LNCaP clone FGC (cell line): ENCODE measurements around the gene PTPRJ.

Source experiments
- DNase-seq: peaks from one replicate; pipeline ENCODE4 v3.0.0-alpha.2; 2011; ENCODE audit warnings: low read depth
- H3K4me3 ChIP-seq: 2 replicates; pipeline ENCODE4 v1.5.1; 2011; ENCODE audit warnings: mild to moderate bottlenecking, low read depth, low read length, control low read depth
- CTCF ChIP-seq: IDR thresholded peaks from 2 replicates; pipeline ENCODE4 v1.5.1; 2012; ENCODE audit warnings: mild to moderate bottlenecking; ENCODE audit not compliant: control insufficient read depth, insufficient read depth; ENCODE audit errors: extremely low read depth

The PTPRJ gene

GRCh38 chr11:48003926-48004325, 23.6 kb downstream of the PTPRJ start:
- TF ChIP-seq CTCF: no peak
- no peak overlapping the region for H3K4me3 ChIP-seq
- no peak for DNase-seq

- no peak for DNase-seq
- no peak overlapping the region for H3K4me3 ChIP-seq
- no peak for TF ChIP-seq CTCF
These were observed 24.1 kb downstream of the PTPRJ start for GRCh38 chr11:48004456-48004855.

- H3K4me3 ChIP-seq: no peak overlapping the region
- no peak for DNase-seq
- no peak for TF ChIP-seq CTCF
These were observed 24.8 kb downstream of the PTPRJ start for GRCh38 chr11:48005136-48005535.

- no peak for DNase-seq
- no peak for TF ChIP-seq CTCF
- H3K4me3 ChIP-seq: no peak overlapping the region
These were observed 25.5 kb downstream of the PTPRJ start for GRCh38 chr11:48005831-48006270.

- TF ChIP-seq CTCF: no peak
- no peak for DNase-seq
These were observed 26.1 kb downstream of the PTPRJ start for GRCh38 chr11:48006301-48006992.

GRCh38 chr11:48007677-48008076, 27.3 kb downstream of the PTPRJ start:
- no peak overlapping the region for H3K4me3 ChIP-seq
- DNase-seq: no peak
- no peak for TF ChIP-seq CTCF

More at GRCh38 chr11:48006301-48006992, 26.1 kb downstream of the PTPRJ start:
- H3K4me3 ChIP-seq: no peak overlapping the region

GRCh38 chr11:48008951-48009270, 28.6 kb downstream of the PTPRJ start:
- no peak overlapping the region for H3K4me3 ChIP-seq
- no peak for DNase-seq
- no peak for TF ChIP-seq CTCF
